SKM-1 treated with dmso at 0.1 percent for 144 hours (cell line): ENCODE measurements around the gene FRG2C.
"Not testable (repeated sequence)": the region's sequence is repeated elsewhere in the genome, so short reads cannot be mapped to it uniquely, and the experiment has no call there.

Experiments used
- DNase-seq: peaks from one replicate; lab custom pipeline; 2025; ENCODE audit not compliant: unreplicated experiment; lab: John Stamatoyannopoulos, UW

The FRG2C gene

DNA sequence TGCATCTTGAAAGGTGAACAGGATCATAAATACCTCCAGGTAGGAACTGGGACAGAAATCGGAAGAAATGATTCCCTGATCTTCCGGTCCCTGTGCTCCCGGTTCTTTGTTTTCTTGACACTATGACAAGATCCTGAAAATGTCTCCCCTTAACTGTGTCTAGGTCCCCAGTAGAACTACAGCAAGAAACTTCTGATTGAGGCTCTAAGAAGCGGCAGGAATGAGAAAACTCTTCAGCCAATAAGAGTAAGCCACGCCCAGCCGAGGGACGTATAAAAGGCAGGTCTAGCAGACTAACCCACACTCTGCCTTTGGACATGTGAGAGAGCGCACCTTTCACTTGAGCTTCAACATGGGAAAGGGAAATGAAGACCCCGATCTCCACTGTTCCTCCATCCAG lies at the start of gene FRG2C:
Gene FRG2C, plus strand, starts transcription at position 301 of the 400 bp plus-strand sequence. Its CDS starts 52 bp downstream, at position 353.
- DNase-seq: not testable (repeated sequence)

DNA sequence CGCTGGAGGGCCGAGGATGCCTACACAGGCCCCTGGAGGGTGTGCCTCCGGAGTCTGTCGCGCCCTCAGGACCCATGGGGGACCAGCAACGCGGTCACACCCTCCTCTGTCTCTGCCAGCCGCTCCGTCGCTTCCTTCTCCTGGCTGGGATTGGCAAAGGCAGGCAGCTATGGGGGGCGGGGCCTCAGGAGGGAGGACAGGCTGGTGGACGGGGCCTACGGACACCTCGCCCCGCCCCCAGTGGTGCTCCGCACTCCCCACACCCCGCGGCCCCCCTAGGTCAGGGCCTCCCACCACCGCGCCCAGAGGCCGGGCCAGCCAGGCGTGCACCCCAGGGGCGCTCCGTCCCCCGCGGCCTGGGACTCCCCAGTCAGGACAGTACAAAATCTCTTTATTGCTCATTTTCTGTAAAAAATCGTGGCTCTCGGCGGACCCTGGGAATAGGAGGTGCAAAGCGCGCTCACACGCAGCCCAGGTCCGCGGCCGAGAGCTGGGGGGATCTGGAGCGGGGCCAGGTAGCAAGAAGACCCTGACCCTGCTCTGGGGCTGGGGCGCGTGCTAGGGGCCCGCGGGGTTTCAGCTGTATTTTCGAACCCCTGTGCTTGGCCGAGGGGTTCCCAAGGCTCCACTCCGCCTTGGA lies 45.3 kb upstream of the FRG2C start:
- DNase-seq: not testable (repeated sequence)

DNA sequence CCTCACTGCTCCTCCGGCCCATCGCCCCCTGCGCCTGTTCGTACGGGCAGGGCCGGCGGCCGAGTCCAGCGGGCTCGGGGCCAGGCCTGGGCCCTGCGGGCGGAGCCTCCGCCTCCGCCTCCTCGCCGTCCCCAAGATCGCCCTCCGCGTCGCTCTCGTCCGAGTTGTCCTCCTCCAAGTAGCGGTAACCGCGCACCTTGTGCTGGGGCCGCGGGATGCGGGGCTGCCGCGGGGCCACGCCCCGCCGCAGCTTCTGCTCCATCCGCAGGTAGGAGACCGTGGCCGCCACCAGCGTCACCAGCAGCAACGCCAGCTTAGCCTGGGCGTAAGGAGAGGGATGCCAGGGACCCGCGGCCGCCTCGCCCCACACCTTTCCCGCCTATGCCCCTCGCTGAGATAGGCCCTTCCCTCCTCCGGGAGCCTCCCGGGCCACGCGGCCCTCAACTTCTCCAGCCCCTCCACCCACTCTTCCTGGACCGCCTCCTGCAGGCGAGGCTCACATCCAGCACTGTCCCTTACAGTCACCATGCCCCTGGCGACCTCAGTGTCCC lies 44.6 kb upstream of the FRG2C start:
- not testable (repeated sequence) for DNase-seq

DNA sequence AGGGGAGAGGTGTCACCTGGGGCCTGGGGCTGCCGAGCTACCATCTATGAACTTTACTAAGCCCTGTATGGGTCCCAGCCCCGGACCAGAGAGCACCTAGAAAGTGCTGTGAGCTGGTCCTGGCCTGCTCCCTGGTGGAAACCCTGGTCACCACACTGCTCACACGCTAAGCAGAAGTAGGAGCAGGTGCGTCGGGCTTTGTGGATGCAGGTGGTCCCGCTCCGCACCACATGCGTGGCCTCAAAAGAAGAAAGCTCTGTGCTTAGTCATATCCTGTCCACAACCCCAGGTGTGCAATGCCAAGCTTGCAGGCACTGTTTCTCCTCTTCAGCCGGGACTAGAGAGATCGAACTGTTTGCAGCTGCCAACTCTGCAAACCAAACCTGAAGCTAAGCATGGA lies 42.4 kb upstream of the FRG2C start:
- not testable (repeated sequence) for DNase-seq

DNA sequence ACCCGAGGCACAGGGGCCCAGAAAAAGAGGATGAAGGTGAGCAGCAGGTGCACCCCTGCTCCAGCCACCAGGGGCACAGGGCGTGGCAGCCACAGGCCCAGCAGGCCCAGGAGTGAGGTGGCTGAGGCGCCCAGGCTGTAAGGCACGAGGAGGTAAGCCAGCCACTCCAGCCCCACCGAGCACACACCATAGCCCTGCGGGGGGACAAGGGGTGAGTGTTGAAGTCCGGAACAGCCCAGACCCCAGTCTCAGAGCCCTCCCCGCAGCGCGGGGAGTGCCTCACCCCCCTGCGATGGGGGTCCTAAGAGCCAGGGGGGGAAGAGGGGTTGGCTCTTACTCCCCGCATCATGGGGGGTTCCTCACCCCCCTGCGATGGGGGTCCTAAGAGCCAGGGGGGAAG lies 40.5 kb upstream of the FRG2C start:
- DNase-seq: not testable (repeated sequence)

DNA sequence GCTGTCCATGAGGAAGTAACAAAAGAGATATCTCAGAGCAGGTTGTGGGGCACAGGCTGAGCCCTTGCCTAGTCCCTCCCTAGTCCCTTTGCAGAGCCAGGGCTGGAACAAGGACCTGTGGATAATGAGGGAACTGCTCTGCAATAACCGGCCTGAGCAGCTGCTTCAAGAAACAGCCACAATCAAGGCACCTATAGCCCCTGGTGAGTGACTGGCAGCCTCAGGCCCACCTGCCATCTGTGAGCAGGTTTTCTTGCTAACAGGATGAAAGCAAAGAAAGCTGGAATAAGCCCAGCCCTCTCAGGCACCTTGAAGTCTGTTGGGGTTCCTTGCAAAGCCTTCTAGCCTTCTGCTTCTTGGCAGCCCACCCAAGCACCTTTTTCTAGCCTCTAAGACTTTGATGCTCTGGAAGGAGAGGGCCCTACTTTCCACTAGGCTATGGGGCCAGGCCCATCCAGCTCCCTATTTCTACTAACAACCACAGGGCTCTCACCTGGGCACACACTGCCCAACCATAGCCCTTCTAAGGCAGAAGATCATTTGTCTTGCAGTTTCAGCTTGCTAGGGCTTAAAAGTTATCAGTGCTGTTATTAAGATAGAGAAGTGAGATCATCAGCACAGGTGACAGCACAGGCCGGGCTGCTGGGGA lies 33.1 kb upstream of the FRG2C start:
- not testable (repeated sequence) for DNase-seq

DNA sequence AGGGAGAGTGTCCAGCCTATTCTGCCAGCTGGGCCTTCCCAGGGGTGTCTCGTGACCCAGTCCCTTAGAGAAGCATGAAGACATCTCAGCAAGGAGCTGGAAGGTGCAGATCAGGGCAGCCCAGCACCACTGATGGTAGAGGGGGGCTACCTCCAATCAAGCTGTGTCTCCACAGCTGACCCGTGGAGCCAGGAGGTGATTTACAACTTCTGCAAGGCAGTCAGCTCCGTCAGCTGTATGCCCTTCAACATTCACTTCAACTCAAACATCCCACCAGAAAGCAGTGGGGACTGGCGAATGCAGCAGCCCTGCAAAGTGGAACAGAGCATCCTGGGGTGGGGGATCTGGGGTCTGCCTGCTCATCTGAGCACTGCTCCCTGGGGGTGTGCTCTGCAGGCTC lies 32.6 kb upstream of the FRG2C start:
- no peak for DNase-seq

DNA sequence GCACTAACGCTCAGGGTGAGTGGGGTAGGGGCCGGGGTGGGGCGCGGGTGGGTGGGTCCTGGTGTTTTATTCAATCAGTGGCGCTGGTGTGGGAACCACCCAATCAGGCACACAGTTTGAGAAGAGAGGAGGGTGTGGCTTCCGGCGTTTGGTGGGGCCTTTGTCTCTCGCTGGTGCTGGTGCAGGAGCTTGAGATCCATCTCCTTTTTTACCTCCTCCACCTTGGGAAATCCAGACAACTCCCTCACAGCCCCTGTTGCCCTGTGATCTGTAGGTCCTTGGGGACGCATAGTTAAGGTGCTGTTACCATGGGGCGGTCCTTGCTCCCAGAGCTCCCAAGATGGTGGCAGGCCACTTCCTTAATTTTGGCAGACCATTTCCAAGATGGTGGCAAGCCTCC lies 25.2 kb upstream of the FRG2C start:
- not testable (repeated sequence) for DNase-seq

DNA sequence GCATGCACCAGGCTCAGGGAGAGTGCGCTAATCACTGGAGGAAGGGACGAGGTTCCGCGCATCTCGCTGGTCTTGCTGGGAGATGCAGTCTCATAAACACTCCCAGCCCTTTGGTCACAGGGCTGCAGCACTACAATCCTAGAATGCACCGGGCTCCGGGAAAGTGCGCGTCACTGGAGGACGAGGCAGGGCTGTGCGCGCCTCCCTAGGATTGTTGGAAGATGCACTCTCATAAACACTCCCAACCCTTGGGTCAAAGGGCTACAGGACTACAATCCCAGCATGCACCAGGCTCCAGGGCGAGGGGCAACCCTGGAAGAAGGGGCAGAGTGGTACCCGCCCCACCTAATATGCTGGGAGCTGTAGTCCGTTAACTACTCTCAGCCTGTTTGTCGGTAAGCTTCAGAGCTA lies 23.0 kb upstream of the FRG2C start:
- not testable (repeated sequence) for DNase-seq

DNA sequence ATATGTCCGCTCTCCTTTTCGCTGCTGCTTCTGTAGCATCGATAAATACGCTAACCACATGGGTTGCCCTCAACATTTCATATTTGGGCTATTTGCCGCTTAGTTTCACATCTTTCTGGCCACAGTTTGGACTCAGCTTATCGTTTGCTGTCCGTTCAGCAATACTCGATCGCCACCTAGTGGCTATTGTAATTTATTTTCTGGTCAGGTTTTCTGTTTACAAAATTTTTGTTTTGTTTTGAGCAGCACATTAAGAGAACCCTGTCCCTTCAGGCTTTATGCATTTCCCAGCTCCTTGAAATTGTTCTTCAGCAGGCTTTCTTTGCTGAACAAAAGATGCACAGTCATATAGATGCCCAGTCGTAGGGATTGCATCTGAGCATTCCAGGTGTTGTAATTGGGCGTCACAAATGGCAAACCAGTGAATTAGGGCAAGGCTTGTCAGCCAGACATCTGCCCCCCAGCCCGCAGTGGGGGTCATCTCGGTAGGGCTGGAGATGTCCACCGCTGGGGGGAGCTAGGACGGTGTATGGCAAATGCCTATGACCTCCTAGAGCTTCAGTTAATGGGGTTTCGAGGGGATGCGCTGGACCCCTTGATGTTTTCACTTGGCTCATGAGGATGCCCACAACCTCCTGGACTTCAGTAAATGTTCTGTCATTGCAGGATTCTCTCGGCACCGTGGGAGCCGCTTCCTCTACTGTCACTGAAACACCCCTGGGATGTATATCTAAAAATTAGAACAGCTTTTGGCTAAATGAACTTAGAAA lies 20.9 kb upstream of the FRG2C start:
- not testable (repeated sequence) for DNase-seq

DNA sequence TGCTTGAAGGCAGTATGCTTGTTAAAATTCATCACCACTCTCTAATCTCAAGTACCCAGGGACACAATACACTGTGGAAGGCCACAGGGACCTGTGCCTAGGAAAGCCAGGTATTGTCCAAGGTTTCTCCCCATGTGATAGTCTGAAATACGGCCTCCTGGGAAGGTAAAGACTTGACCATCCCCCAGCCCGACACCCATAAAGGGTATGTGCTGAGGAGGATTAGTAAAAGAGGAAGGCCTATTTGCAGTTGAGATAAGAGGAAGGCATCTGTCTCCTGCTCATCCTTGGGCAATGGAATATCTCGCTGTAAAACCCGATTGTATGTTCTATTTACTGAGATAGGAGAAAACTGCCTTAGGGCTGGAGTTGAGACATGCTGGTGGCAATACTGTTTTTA lies 18.6 kb upstream of the FRG2C start:
- not testable (repeated sequence) for DNase-seq

DNA sequence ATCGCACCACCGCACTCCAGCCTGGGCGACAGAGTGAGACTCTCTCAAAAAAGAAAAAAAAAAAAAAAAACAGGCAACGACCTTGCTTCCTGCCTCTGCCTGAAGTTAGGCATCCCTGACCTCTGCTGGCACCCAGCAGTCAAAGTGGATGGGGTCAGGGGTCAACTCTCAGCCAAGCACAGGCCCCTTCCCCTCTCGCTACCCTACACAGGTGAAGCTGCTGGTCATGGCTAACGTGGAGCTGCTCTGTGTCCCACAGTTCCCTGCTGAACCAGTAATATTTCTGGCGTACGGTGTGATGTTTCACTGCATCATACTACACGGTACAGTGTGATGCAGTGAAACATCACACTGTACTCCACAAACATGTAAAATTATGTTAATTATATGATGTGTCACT lies 13.9 kb upstream of the FRG2C start:
- DNase-seq: no peak

DNA sequence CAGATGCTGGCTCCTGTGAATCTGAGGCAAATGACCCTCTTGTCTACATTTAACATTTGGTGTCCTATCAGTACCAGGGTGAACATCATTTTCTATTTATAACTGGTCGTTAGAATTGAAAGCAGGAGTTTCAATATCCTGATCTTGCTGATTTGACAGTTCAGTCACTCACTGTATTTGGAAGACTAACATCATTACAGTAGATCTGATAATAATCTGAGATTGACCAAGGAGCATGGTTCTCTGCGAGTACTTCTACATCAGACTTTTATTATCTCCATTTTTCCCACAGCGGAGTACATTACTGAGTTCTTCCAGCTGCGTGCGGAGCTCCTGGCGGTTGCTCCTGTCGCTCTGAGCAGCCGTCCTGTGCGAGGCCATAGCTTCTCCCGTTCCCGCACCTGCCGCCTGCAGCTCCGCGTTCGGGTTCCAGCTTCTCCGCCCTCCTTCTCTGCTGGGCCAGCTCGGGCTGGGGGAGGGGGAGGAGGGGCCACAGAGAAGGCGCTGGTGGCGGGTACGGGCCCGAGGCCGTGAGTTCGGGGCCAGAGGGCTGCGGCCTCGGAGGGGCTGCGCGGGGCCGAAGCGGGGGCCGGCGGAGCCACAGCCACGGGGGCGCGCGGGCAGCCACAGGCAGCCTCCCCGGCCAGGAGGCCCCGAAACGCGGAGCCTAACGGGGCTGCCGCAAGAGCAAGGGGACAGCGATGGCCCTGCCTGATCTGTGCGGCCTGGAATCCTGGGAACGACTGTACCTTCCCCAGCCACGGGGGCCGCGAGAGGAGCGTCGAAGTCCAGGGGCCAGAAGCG lies 8.8 kb upstream of the FRG2C start:
- not testable (repeated sequence) for DNase-seq

DNA sequence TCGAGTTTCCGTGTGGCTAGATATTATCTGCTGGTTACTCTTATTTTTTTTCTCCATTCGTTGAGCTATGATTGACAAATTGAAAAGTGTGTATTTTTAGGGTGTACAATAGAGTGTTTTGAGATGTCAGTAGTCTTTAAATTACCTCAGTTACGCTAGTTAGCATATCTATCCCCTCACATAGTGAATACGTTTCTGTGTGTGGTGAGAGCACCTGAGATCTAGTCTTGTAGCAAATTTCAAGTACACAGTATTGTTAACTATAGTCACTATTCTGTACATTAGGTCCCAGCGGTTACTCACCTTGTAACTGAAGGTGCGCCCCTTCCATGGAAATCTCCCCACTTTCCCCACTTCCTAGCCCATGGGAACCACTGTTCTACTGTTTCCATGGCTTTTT lies 8.2 kb upstream of the FRG2C start:
- not testable (repeated sequence) for DNase-seq

DNA sequence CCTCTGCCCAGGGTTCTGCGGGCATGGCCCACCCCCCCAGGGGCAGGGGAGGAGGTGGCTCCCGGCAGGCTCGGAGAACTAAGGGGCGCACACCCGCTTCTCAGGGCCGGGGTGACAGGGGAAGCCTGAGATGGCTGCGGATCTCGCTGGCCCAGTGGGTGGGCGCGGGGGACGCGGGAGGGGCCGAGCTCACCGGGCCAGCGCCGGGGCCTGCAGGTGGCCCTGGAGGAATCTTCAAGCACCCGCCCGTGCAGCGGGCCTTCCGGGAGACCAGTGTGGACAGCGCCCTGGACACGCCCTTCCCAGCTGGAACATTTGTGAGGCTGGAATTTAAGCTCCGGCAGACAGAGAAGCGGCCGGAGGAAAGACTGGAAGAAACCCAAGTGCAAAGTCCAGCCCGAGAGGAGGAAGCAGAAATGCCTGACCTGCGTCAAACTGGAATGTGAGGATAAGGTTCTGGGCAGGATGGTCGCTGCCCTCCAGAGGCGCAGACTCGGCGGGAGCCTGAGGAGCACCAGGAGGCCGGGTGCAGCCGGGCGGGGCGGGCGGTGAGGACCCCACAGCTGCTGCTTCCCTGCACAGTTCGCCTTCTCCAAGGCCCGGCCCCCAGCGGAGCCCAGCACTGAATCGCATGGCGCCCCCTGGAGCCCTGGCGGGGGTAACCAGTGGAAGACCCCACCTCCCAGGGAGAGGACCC lies 5.6 kb upstream of the FRG2C start:
- not testable (repeated sequence) for DNase-seq

DNA sequence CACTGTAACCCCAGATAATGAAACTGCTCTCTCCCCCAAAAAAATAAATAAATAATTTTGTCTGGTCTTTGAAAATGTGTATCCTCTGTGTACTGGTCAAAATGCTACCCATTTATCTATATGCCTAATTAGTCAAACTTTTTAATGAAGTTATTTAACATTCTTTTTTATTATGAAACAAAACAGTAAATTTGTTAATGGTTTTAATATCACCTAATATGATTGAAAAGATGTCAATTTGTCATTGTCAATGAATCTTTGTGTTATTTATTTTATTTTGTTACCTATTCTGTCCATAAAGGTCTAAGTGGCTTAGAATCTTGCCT lies 5.1 kb upstream of the FRG2C start:
- not testable (repeated sequence) for DNase-seq

DNA sequence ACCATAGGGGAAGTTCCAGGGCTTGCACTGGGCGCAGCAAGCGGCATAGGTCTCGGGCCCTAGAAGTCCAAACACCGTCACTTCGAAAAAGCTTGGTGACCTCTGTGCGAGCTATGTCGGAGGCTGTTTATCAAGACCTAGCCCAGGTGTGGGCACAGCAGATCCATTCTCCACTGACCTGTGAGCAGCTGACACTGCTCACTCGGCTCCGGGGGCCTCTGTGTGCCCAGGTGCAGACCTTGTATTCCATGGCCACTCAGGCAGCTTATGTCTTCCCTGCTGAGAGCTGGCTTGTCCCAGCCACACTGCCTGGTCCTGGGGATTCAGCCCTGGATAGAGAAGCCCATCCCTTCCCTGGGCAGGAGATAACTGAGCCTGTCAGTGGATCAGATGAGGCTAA lies 1.5 kb downstream of the FRG2C start:
- not testable (repeated sequence) for DNase-seq

DNA sequence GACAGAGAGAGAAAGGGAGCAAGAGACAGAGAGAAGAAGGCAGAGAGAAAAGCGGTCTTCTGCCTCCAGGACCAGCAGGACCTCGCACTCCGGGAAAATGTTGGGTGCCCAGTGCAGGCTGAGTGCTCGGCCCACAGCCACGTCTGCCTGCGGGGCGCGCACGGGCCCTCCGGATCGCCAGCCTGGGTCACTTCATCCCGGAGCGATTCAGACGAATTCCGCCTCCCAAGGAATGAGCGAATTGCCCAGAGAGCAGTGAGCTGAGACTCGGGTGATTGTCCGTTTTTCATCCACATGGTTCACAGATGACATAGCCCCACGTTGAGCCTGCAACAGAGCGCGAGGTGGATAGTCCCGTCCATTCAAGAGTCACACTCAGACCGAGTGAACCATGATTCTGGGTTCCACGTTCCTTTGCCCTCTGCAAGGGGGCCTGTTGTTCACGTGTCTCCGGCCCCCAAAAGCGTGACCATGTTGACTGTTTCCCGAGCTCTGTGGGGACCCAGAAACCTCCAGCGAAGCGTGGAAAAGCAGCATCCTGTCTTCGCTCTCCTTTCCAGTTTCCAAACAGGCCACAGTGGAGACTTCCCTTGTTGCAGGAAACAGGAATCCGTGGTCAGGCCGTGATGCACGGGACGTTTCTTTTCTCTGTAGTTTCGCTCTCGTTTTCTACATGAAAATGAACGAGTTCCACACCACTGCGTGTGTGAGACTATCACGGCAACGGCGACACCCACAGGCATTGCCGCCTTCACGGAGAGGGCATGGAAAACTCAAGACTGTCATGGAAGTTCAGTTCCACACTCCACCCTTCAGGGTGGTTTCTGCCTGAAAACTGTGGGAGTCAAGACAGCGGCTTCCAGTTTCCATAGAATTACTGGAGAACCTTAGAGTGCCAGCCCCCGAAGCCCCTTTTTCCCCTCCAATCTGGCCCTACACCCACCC lies 3.9 kb downstream of the FRG2C start:
- not testable (repeated sequence) for DNase-seq

DNA sequence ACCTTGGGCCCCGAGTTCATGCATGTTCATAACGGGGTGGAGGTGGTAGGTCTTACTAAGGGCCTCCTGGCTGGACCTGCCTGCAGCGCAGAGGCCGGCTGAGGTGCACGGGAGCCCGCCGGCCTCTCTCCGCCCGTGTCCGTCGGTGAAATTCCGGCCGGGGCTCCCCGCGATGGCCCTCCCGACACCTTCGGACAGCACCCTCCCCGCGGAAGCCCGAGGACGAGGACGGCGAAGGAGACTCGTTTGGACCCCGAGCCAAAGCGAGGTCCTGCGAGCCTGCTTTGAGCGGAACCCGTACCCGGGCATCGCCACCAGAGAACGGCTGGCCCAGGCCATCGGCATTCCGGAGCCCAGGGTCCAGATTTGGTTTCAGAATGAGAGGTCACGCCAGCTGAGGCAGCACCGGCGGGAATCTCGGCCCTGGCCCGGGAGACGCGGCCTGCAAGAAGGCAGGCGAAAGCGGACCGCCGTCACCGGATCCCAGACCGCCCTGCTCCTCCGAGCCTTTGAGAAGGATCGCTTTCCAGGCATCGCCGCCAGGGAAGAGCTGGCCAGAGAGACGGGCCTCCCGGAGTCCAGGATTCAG lies 4.7 kb downstream of the FRG2C start:
- not testable (repeated sequence) for DNase-seq
